Measurements from ENCODE around the gene NGEF.

The NGEF gene

DNA sequence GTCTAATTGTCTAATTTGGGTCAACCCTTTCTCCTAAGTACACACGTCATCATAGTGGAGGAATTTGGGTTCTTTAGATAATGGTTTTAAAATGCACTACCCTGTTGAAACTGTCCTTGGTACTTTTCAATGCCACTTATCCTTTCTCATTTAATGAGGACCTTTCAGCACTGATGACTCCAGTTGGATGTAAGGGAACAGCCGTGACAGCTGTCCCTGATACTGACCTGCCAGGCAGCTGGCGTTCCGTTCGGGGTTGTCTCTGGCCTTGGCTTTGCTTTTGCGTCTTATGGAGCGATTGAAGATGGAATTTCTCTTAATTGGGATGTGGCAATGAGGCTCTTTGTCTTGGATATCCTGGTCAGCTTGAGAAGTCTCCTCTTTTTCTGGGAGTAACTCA, 38.7 kb downstream of the NGEF start:
- H3K9ac ChIP-seq (ENCODE audit: low read length), result no peak overlapping the region
- H3K36me3 ChIP-seq (ENCODE audit: low read length), result no peaks in the 10 kb centered on the region
- H3K4me2 ChIP-seq (ENCODE audit: low read depth, low read length, poor library complexity, severe bottlenecking), result no peak overlapping the region
- TF ChIP-seq CTCF (IDR thresholded peaks at IDR 0.05; ENCODE audit: insufficient read depth, low read length, poor library complexity, severe bottlenecking), result no peak
- H3K79me2 ChIP-seq (ENCODE audit: insufficient read depth, low read length), result no peaks in the 10 kb centered on the region
- H3K27ac ChIP-seq (ENCODE audit: low read depth, low read length), result no peak overlapping the region
- no peak overlapping the region for H2AFZ ChIP-seq (ENCODE audit: low read depth, low read length, severe bottlenecking)
- H3K4me3 ChIP-seq (ENCODE audit: insufficient read depth, low read length, poor library complexity, severe bottlenecking), result no peak overlapping the region
- H3K9me2 ChIP-seq (replicated peaks; ENCODE audit: insufficient read depth, low read length), result no peaks in the 10 kb centered on the region
- H3F3A ChIP-seq (ENCODE audit: insufficient read depth), result no peaks in the 10 kb centered on the region
- no peaks in the 10 kb centered on the region for H4K20me1 ChIP-seq (ENCODE audit: low read depth, low read length)
- no peaks in the 10 kb centered on the region for H3K9me3 ChIP-seq (ENCODE audit: insufficient read depth, low read length)
- no peaks in the 10 kb centered on the region for H3K27me3 ChIP-seq (ENCODE audit: low read length)

DNA sequence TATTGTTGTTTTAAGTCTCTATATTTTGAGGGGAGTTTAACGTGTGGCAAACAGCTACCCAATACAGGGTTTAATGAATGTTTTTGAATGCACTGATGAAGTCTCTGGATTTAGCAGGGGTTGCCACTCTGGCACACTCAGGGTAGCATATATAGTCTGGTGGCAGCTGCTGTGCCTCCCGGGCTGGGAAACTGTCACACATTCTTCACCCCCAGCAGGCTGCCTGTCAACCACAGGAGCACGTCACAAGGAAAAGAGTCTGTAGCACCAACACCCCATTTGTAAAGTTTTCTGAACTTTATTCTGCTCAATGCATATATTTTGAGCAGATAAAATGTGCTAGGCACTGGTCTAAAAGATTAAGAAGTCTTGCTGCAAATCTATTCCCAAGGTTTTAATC, 39.3 kb downstream of the NGEF start:
- Histone ChIP-seq H3K4me3 (ENCODE audit: insufficient read depth, low read length, poor library complexity, severe bottlenecking) (no peak overlapping the region), H2AFZ (ENCODE audit: low read depth, low read length, severe bottlenecking) (no peak overlapping the region), H3K9me3 (ENCODE audit: insufficient read depth, low read length) (no peaks in the 10 kb centered on the region), H3K36me3 (ENCODE audit: low read length) (no peaks in the 10 kb centered on the region), H3F3A (ENCODE audit: insufficient read depth) (no peaks in the 10 kb centered on the region), H3K4me2 (ENCODE audit: low read depth, low read length, poor library complexity, severe bottlenecking) (no peak overlapping the region), H3K9me2 (replicated peaks; ENCODE audit: insufficient read depth, low read length) (no peaks in the 10 kb centered on the region), H3K27me3 (ENCODE audit: low read length) (no peaks in the 10 kb centered on the region), H4K20me1 (ENCODE audit: low read depth, low read length) (no peaks in the 10 kb centered on the region), H3K9ac (ENCODE audit: low read length) (no peak overlapping the region), H3K79me2 (ENCODE audit: insufficient read depth, low read length) (no peaks in the 10 kb centered on the region), H3K27ac (ENCODE audit: low read depth, low read length) (no peak overlapping the region)
- TF ChIP-seq EZH2phosphoT487 (conservative IDR thresholded peaks at IDR 0.05; ENCODE audit: low read length) (no peak), CTCF (IDR thresholded peaks at IDR 0.05; ENCODE audit: insufficient read depth, low read length, poor library complexity, severe bottlenecking) (no peak)

DNA sequence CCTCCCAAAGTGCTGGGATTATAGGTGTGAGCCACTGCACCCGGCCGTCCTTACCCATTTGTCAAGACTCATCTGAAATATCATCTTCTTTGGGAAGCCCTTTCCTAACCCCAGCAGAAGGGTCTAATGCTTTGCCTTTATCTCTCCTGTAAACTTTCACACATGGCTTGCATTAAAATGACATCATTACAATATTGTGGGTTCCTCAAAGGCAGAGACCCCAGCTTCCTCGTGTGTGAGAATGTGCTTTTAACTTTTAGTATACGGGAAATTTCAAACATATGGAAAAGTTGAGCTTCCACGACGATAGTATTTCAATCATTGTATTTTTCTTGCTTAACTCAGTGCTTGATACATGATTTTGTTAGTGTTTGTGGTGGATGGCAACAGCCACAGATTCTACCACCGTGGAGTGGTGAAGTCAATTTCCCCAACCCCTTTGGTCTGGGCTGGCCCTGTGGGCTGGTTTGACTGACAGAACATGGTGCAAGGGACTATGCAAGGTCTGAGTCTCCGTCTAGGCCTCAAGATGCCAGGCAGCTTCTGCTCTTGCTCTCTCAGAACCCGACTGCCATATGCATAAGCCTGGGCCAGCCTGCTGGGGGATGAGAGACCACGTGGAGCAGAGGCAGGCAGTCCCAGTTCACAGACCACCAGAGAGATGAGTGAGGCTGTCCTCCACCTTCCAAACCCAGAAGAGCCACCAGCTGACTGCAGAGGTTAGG, 39.9 kb downstream of the NGEF start:
- Histone ChIP-seq H3K36me3 (ENCODE audit: low read length) (no peaks in the 10 kb centered on the region), H3K27me3 (ENCODE audit: low read length) (no peaks in the 10 kb centered on the region), H4K20me1 (ENCODE audit: low read depth, low read length) (no peaks in the 10 kb centered on the region), H3K9me2 (replicated peaks; ENCODE audit: insufficient read depth, low read length) (no peaks in the 10 kb centered on the region), H3K27ac (ENCODE audit: low read depth, low read length) (no peak overlapping the region), H3K79me2 (ENCODE audit: insufficient read depth, low read length) (no peaks in the 10 kb centered on the region), H3K9ac (ENCODE audit: low read length) (no peak overlapping the region), H3F3A (ENCODE audit: insufficient read depth) (no peaks in the 10 kb centered on the region), H3K9me3 (ENCODE audit: insufficient read depth, low read length) (no peaks in the 10 kb centered on the region), H3K4me2 (ENCODE audit: low read depth, low read length, poor library complexity, severe bottlenecking) (no peak overlapping the region), H2AFZ (ENCODE audit: low read depth, low read length, severe bottlenecking) (no peak overlapping the region), H3K4me3 (ENCODE audit: insufficient read depth, low read length, poor library complexity, severe bottlenecking) (no peak overlapping the region)
- TF ChIP-seq CTCF (IDR thresholded peaks at IDR 0.05; ENCODE audit: insufficient read depth, low read length, poor library complexity, severe bottlenecking), result no peak
- TF ChIP-seq EZH2phosphoT487 (conservative IDR thresholded peaks at IDR 0.05; ENCODE audit: low read length), result no peak

Data from SU-DHL-6 (cell line).